H1 (cell line): ENCODE measurements around the gene DYSF.

Experiments
- ATF3 ChIP-seq: IDR thresholded peaks from 2 replicates; pipeline ENCODE4 v1.6.1; 2011; ENCODE audit warnings: low read depth, mild to moderate bottlenecking, low read length; ENCODE audit not compliant: insufficient read depth
- CEBPB ChIP-seq: IDR thresholded peaks from 2 replicates; pipeline ENCODE4 v1.6.1; 2012; ENCODE audit warnings: low read depth, low read length
- CREB1 ChIP-seq: IDR thresholded peaks from 2 replicates; pipeline ENCODE4 v1.6.1; 2012; ENCODE audit warnings: inconsistent platforms
- CTCF ChIP-seq, 3 experiments: IDR thresholded peaks; 1 replicate in 2 of 3; 2 replicates in 1 of 3; pipeline versions ENCODE4 v1.5.1 to v1.6.1; 2011; ENCODE audit warnings: low read length in 3 of 3, mild to moderate bottlenecking in 3 of 3, inconsistent platforms in 2 of 3, low read depth in 1 of 3, moderate library complexity in 1 of 3; ENCODE audit not compliant: insufficient read depth in 1 of 3; ENCODE audit errors: control extremely low read depth in 1 of 3
- EZH2 ChIP-seq: fragments of 200-600 bp; sonication (generic); IDR thresholded peaks from 2 replicates; pipeline ENCODE4 v1.7.1; 2012; ENCODE audit warnings: low read depth, mild to moderate bottlenecking, moderate library complexity, low read length, inconsistent platforms; ENCODE audit not compliant: severe bottlenecking
- FOSL1 ChIP-seq: IDR thresholded peaks from 2 replicates; pipeline ENCODE4 v1.6.1; 2011; ENCODE audit warnings: mild to moderate bottlenecking, low read depth, low read length, moderate library complexity; ENCODE audit not compliant: insufficient read depth
- GABPA ChIP-seq: IDR thresholded peaks from 2 replicates; pipeline ENCODE4 v1.6.1; 2011; ENCODE audit warnings: mild to moderate bottlenecking, low read length, moderate library complexity, borderline replicate concordance; ENCODE audit not compliant: insufficient read depth
- POLR2A ChIP-seq, 2 experiments: IDR thresholded peaks; 1 replicate in 1 of 2; 2 replicates in 1 of 2; pipeline ENCODE4 v1.6.1; 2011; ENCODE audit warnings: low read depth in 2 of 2, low read length in 2 of 2, mild to moderate bottlenecking in 2 of 2; ENCODE audit errors: control extremely low read depth in 1 of 2
- RFX5 ChIP-seq: IDR thresholded peaks from 2 replicates; pipeline ENCODE4 v1.6.1; 2011; ENCODE audit warnings: low read depth, low read length, improper control_type of control experiment, borderline replicate concordance
- RNF2 ChIP-seq: fragments of 200-900, 300-1000 bp; sonication (generic); IDR thresholded peaks from 2 replicates; pipeline ENCODE4 v1.7.1; 2016; ENCODE audit warnings: borderline replicate concordance, low read depth, mild to moderate bottlenecking, antibody characterized with exemption, low read length; ENCODE audit not compliant: poor library complexity, severe bottlenecking; ENCODE audit errors: missing control alignments
- TAF1 ChIP-seq: IDR thresholded peaks from 2 replicates; pipeline ENCODE4 v1.6.1; 2011; ENCODE audit warnings: mild to moderate bottlenecking, low read depth, low read length
- TCF12 ChIP-seq: IDR thresholded peaks from 2 replicates; pipeline ENCODE4 v1.6.1; 2011; ENCODE audit warnings: low read depth, mild to moderate bottlenecking, low read length
- TF ChIP-seq, protein P1 (sequence below): IDR thresholded peaks from 2 replicates; pipeline ENCODE4 v1.6.1; 2012; ENCODE audit warnings: inconsistent platforms

- TF ChIP-seq CREB1 (no peak), TAF1 (no peak), CTCF (IDR thresholded peaks at IDR 0.05; ENCODE audit: control extremely low read depth in 1 of 3, insufficient read depth in 1 of 3, low read depth in 1 of 3, low read length in 3 of 3) (no peak), ATF3 (no peak), EZH2 (no peak), FOSL1 (no peak), RFX5 (no peak), TCF12 (no peak), POLR2A (IDR thresholded peaks at IDR 0.05; ENCODE audit: control extremely low read depth in 1 of 2, low read depth in 2 of 2, low read length in 2 of 2) (no peak), CEBPB (no peak), GABPA (no peak), RNF2 (no peak)
- TF ChIP-seq, protein P1, sequence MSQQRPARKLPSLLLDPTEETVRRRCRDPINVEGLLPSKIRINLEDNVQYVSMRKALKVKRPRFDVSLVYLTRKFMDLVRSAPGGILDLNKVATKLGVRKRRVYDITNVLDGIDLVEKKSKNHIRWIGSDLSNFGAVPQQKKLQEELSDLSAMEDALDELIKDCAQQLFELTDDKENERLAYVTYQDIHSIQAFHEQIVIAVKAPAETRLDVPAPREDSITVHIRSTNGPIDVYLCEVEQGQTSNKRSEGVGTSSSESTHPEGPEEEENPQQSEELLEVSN = no peak
Measured at GRCh38 chr2:71682341-71682740, 229.0 kb downstream of the DYSF start.
